Heart right ventricle (tissue), 16 donors: ENCODE results near the gene SCMH1. TPM values are rescaled to one million over a fixed set of nuclear protein-coding genes. Genes with fewer than 3 reads are reported as not detected.

Source experiments
- ATAC-seq, 8 donors: fragments of 200-7000 bp; cut with Tn5 transposase; one replicate each; pipeline ENCODE4 v1.9.1; 2020; ENCODE audit warnings: mild to moderate bottlenecking in 8 of 8, moderate library complexity in 8 of 8, moderate number of reproducible peaks in 1 of 8
- DNase-seq, 2 donors: peaks; one replicate each; pipeline ENCODE4 v3.0.0-alpha.2; 2020
- H3K27ac ChIP-seq, 10 donors: fragments of 200-600 bp; sonication (generic) in 2 of 10; one replicate each; pipeline versions ENCODE4 v1.5.0 to v1.8.0; 2020 to 2022; ENCODE audit warnings: mild to moderate bottlenecking in 3 of 10
- H3K27me3 ChIP-seq, 7 donors: fragments of 200-600 bp; one replicate each; pipeline ENCODE4 v1.8.0; 2021 to 2022; ENCODE audit warnings: mild to moderate bottlenecking in 2 of 7
- H3K36me3 ChIP-seq, 9 donors: fragments of 200-600 bp; sonication (generic) in 1 of 9; one replicate each; pipeline versions ENCODE4 v1.5.0 to v1.8.0; 2020 to 2022; ENCODE audit warnings: mild to moderate bottlenecking in 2 of 9
- H3K4me1 ChIP-seq, 9 donors: fragments of 200-600 bp; sonication (generic) in 1 of 9; one replicate each; pipeline versions ENCODE4 v1.5.0 to v1.8.0; 2020 to 2022; ENCODE audit warnings: mild to moderate bottlenecking in 4 of 9
- H3K4me3 ChIP-seq, 10 donors: fragments of 200-600 bp; sonication (generic) in 2 of 10; one replicate each; pipeline versions ENCODE4 v1.5.0 to v1.8.0; 2020 to 2022; ENCODE audit warnings: mild to moderate bottlenecking in 7 of 10, moderate library complexity in 2 of 10
- H3K9me3 ChIP-seq, 11 donors: fragments of 200-600 bp in 10 of 11; sonication (generic) in 2 of 11; one replicate each; pipeline versions ENCODE4 v1.5.0 to v1.8.0; 2013 to 2022; ENCODE audit warnings: mild to moderate bottlenecking in 2 of 11, control low read depth in 1 of 11, moderate library complexity in 1 of 11
- CTCF ChIP-seq, 9 donors: fragments of 200-600 bp; sonication (generic) in 2 of 9; IDR thresholded peaks; one replicate each; pipeline versions ENCODE4 v1.5.0 to v1.8.0; 2021 to 2022; ENCODE audit warnings: antibody characterized with exemption in 9 of 9, mild to moderate bottlenecking in 5 of 9, moderate library complexity in 1 of 9
- WGBS, 2 donors: extraction: QIAGEN DNeasy Blood & Tissue Kit; methylation state at CpG; one replicate each; pipeline ENCODE4 v1.1.7; 2013; ENCODE audit warnings: inconsistent platforms in 1 of 2; 5-methylcytosine and 5-hydroxymethylcytosine counted together
- intact Hi-C, 10 donors: fragments of 100-400 bp; cut with DNase I; formaldehyde crosslinking; loops; one replicate each; pipeline versions ENCODE4 v1.11.1 to v1.14.2; 2022
- polyA plus RNA-seq, 2 donors: library from polyadenylated mRNA; stranded (reverse); fragments of 200-250 nt; gene quantifications; one replicate each; pipeline ENCODE4 v1.2.3, GENCODE V29; 2013
- total RNA-seq, 10 donors: library from RNA; stranded (reverse); fragmentation: NEBNext Ultra II Directional in 3 of 10; extraction: Animal tissue kit (Norgen Biotek cat#: 25700) in 3 of 10; gene quantifications; one replicate each; pipeline versions ENCODE4 v1.2.1 to v1.2.4, GENCODE V29; 2021 to 2023
- donor health status: Arrhythmogenic right ventricular cardiomyopathy.
- donor health status: ischemic (EF 13 %, LVEDD 7.1; RV severe dilation, severe dysfunction).
- donor health status: healthy with polysubstance abuse.
- donor health status: DM: no; HTN: yes; CAD: no.
- donor health status: DM: no; HTN: no; CAD: no.
- donor health status: ischemic (EF 25% LVEDD 6.9; RV normal size, moderate dysfunction).
- donor health status: ischemic (EF 25% LVEDD 5.7; RV mildly dilated, moderate dysfunction).
- donor health status: healthy.
- donor health status: DM: yes; HTN: yes; CAD: no.
- donor health status: Ischemic cardiomyopathy.
- donor health status: ischemic (EF 35%, LVEDD 5.7; RV mildly dilated, moderate dysfunction).
- donor health status: nonischemic (EF 11% LVEDD 7.7; RV severe dilation, severe dysfunction).
- donor health status: DM: yes; HTN: yes; CAD: no.
- donor health status: PGD.
- donor health status: ischemic (EF 29% LVEDD 5.4; RV normal size, mild dysfunction).
- donor health status: nonischemic (EF 23%, LVEDD 6.1; RV moderate dilation, normal function).

The SCMH1 gene
- total and polyA plus RNA-seq, 12 donors: 29.6 to 53.5 (median 43.8) TPM

GRCh38 chr1:41281334-41281733, 39.2 kb upstream of the SCMH1 start:
- TF ChIP-seq CTCF (IDR thresholded peaks at IDR 0.05): no peak
- WGBS, 2 donors: 72 to 87% methylated on average over 2 of the region's 2 CpGs
- Histone ChIP-seq H3K4me1 (peaks cover 0 to 9% (median 0%) of the 10 kb centered on the region in 9 donors), H3K27me3 (peaks cover 0 to 24% (median 10%) of the 10 kb centered on the region in 7 donors), H3K36me3 (no peaks in the 10 kb centered on the region), H3K27ac (no peak overlapping the region), H3K4me3 (no peak overlapping the region), H3K9me3 (no peaks in the 10 kb centered on the region)
- DNase-seq: no peak
- no peak for ATAC-seq
- intact Hi-C loops: loop anchor here in 6 of 10 donors (5.0 kb wide), 2 partner anchors 136 to 151 kb away; no protein-coding TSS in a partner anchor

DNA sequence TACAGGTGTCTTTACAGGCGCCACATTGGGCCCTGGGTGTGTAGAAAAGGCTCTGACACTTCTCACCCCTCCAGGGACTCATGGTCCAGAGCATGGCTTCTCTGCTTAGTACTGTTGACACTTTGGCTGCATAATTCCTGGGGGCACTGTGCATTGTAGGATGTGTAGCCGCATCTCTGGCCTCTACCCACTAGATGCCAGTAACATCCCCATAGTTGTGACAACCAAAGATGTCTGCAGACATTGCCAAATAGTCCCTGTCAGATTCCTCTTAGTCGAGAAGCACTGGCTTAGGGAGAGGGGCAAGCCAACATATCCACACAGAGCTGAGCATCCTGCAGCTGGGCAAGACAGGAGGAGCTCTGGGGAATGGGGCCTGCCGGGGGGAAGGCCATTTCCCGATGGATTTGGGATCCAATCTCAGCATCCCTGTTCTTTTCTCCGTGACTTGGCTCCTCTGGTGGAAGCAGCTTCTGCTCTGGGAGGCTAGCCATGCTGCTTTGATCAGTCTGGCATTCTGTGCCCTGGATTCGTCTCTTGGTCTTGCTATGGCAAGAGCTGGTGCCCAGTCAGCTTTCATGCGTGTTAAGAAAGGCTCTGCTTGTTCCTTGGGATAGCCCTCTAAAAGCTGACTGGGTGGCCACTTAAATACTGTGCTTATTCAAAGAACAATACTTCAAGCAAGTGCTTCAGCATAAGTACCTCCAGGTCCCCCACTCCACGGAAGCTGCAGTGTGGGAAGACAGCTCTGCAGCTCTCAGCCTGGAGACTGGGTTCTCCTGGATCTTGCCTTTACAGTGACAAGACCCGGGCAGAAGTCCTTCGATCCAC, 38.3 kb upstream of the SCMH1 start:
- Histone ChIP-seq H3K9me3 (no peaks in the 10 kb centered on the region), H3K4me1 (peaks cover 0 to 16% (median 0%) of the 10 kb centered on the region in 9 donors), H3K36me3 (no peaks in the 10 kb centered on the region), H3K4me3 (no peak overlapping the region), H3K27me3 (peaks cover 0 to 24% (median 10%) of the 10 kb centered on the region in 7 donors), H3K27ac (no peak overlapping the region)
- intact Hi-C loops: loop anchor here in 6 of 10 donors (5.0 kb wide), 2 partner anchors 137 to 152 kb away; no protein-coding TSS in a partner anchor
- WGBS, 2 donors: 83 to 86% methylated on average over 11 of the region's 11 CpGs
- ATAC-seq (no peak), DNase-seq (no peak)
- TF ChIP-seq CTCF (IDR thresholded peaks at IDR 0.05): no peak

GRCh38 chr1:41278076-41278475, 36.0 kb upstream of the SCMH1 start:
- peaks cover 0 to 24% (median 10%) of the 10 kb centered on the region in 7 donors for H3K27me3 ChIP-seq
- no peaks in the 10 kb centered on the region for H3K36me3 ChIP-seq
- intact Hi-C loops: no loop called here
- no peak overlapping the region for H3K4me3 ChIP-seq
- no peak overlapping the region for H3K27ac ChIP-seq
- H3K9me3 ChIP-seq: no peaks in the 10 kb centered on the region
- peaks cover 0 to 36% (median 0%) of the 10 kb centered on the region in 9 donors for H3K4me1 ChIP-seq
- ATAC-seq: no peak
- 74 to 86% methylated on average over 3 of the region's 3 CpGs for WGBS, 2 donors
- no peak for TF ChIP-seq CTCF (IDR thresholded peaks at IDR 0.05)
- DNase-seq: no peak

GRCh38 chr1:41277371-41277975, 35.4 kb upstream of the SCMH1 start:
- ATAC-seq (no peak), DNase-seq (no peak)
- Histone ChIP-seq H3K27ac (no peak overlapping the region), H3K4me1 (peaks cover 0 to 36% (median 0%) of the 10 kb centered on the region in 9 donors), H3K27me3 (peaks cover 0 to 19% (median 10%) of the 10 kb centered on the region in 7 donors), H3K36me3 (no peaks in the 10 kb centered on the region), H3K4me3 (no peak overlapping the region), H3K9me3 (no peaks in the 10 kb centered on the region)
- TF ChIP-seq CTCF (IDR thresholded peaks at IDR 0.05): no peak
- intact Hi-C loops: no loop called here
- WGBS, 2 donors: 79 to 81% methylated on average over 12 of the region's 12 CpGs
